Measurements from ENCODE around the gene DENND2C. TPM values are rescaled to one million over a fixed set of nuclear protein-coding genes. Genes with fewer than 3 reads are reported as not detected.
"Not testable (repeated sequence)": the region's sequence is repeated elsewhere in the genome, so short reads cannot be mapped to it uniquely, and the experiment has no call there.

The DENND2C gene
- total RNA-seq, 1 donor from 2014 or later: 0.73 TPM

DNA sequence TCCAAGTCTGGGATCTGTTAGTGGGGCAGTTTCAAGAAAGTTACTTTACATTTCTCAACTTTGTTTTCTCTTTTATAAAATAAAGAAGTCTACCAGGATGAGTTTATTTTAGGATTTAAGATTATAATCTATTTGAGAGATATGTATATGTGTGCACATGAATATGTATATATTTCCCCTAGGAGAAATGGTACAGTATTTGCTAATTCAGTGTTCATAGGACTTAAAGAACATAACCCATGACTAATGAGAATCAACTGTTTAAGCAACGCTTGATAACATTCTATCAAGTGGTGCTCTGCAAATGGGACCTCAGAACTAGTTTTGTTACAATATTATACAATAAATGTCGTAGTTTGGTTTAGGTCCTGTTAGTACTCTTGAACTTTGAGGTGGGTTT is 95.5 kb downstream of the DENND2C start:
- Histone ChIP-seq H3K27me3 (no peaks in the 10 kb centered on the region), H3K27ac (no peak overlapping the region), H3K9me3 (ENCODE audit: low read depth) (no peaks in the 10 kb centered on the region), H3K36me3 (peaks cover 36% of the 10 kb centered on the region), H3K79me2 (ENCODE audit: low read depth) (peaks cover 31% of the 10 kb centered on the region), H2AFZ (replicated peaks) (no peak overlapping the region), H4K20me1 (ENCODE audit: low read depth) (peaks cover 6% of the 10 kb centered on the region), H3K9ac (no peak overlapping the region), H3F3A (ENCODE audit: low read depth) (no peaks in the 10 kb centered on the region), H3K4me3 (no peak overlapping the region), H3K4me2 (no peak overlapping the region), H3K4me1 (no peaks in the 10 kb centered on the region)
- H3K36me3 Mint-ChIP-seq: peaks cover 22% of the 10 kb centered on the region
- no peaks in the 10 kb centered on the region for H3K9me3 Mint-ChIP-seq
- no peaks in the 10 kb centered on the region for H3K4me1 Mint-ChIP-seq
- no peaks in the 10 kb centered on the region for H3K27me3 Mint-ChIP-seq (ENCODE audit: insufficient read depth, low read depth)
- DNase-seq (ENCODE audit: low spot score): no peak
- H3K4me3 Mint-ChIP-seq: no peak overlapping the region
- H3K27ac Mint-ChIP-seq: no peak overlapping the region
- TF ChIP-seq EZH2 (IDR thresholded peaks at IDR 0.05) (no peak), EZH2phosphoT487 (IDR thresholded peaks at IDR 0.05) (no peak)
- TF ChIP-seq, protein P1, sequence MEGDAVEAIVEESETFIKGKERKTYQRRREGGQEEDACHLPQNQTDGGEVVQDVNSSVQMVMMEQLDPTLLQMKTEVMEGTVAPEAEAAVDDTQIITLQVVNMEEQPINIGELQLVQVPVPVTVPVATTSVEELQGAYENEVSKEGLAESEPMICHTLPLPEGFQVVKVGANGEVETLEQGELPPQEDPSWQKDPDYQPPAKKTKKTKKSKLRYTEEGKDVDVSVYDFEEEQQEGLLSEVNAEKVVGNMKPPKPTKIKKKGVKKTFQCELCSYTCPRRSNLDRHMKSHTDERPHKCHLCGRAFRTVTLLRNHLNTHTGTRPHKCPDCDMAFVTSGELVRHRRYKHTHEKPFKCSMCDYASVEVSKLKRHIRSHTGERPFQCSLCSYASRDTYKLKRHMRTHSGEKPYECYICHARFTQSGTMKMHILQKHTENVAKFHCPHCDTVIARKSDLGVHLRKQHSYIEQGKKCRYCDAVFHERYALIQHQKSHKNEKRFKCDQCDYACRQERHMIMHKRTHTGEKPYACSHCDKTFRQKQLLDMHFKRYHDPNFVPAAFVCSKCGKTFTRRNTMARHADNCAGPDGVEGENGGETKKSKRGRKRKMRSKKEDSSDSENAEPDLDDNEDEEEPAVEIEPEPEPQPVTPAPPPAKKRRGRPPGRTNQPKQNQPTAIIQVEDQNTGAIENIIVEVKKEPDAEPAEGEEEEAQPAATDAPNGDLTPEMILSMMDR (IDR thresholded peaks at IDR 0.05): no peak

DNA sequence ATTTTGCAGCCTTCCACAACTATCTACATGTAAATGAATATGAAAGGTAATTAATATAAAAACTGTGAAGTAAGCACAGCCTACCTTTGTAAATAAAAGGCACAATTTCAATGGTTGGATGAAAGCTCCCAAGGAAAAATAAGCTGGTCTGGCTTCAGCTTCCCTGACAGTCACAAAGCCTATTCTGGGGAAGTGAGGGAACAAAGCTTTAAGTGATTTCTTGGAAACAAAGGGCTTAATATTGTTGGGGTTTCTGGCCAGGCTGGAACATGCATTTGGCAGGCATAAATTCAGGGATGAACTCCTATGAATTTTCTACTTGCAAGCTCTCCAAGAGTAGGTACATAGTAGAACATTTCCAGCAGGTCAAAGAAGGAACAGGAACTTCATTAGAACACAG is 105.7 kb downstream of the DENND2C start:
- DNase-seq (ENCODE audit: low spot score): no peak
- no peak overlapping the region for H3K4me3 ChIP-seq
- no peak overlapping the region for H3K27ac Mint-ChIP-seq

DNA sequence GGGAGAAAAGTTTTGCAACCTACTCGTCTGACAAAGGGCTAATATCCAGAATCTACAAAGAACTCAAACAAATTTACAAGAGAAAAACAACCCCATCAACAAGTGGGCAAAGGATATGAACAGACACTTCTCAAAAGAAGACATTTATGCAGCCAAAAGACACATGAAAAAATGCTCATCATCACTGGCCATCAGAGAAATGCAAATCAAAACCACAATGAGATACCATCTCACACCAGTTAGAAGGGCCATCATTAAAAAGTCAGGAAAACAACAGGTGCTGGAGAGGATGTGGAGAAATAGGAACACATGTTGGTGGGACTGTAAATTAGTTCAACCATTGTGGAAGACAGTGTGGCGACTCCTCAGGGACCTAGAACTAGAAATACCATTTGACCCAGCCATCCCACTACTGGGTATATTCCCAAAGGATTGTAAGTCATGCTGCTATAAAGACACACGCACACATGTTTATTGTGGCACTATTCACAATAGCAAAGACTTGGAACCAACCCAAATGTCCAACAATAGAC is 106.8 kb downstream of the DENND2C start:
- not testable (repeated sequence) for H3K4me3 ChIP-seq; H3K4me1 Mint-ChIP-seq; H3K9me3 ChIP-seq (ENCODE audit: low read depth); H3K36me3 ChIP-seq; H3K79me2 ChIP-seq (ENCODE audit: low read depth); H3K9me3 Mint-ChIP-seq; H3K27ac Mint-ChIP-seq; H3K27ac ChIP-seq; H3K4me2 ChIP-seq; H3K4me1 ChIP-seq; DNase-seq (ENCODE audit: low spot score); H3K27me3 ChIP-seq; H3F3A ChIP-seq (ENCODE audit: low read depth); H2AFZ ChIP-seq (replicated peaks); H4K20me1 ChIP-seq (ENCODE audit: low read depth); H3K9ac ChIP-seq; H3K27me3 Mint-ChIP-seq (ENCODE audit: insufficient read depth, low read depth); H3K4me3 Mint-ChIP-seq
- H3K36me3 Mint-ChIP-seq: peaks cover 17% of the 10 kb centered on the region

More for the DNA sequence above, 105.7 kb downstream of the DENND2C start:
- TF ChIP-seq, protein P1 (IDR thresholded peaks at IDR 0.05): no peak
- TF ChIP-seq EZH2 (IDR thresholded peaks at IDR 0.05) (no peak), EZH2phosphoT487 (IDR thresholded peaks at IDR 0.05) (no peak)
- Histone ChIP-seq H3K79me2 (ENCODE audit: low read depth) (no peaks in the 10 kb centered on the region), H4K20me1 (ENCODE audit: low read depth) (no peaks in the 10 kb centered on the region), H3K9ac (no peak overlapping the region), H3K36me3 (peaks cover 13% of the 10 kb centered on the region), H3F3A (ENCODE audit: low read depth) (no peaks in the 10 kb centered on the region), H3K27ac (no peak overlapping the region), H3K4me1 (no peaks in the 10 kb centered on the region), H3K4me2 (no peak overlapping the region), H2AFZ (replicated peaks) (no peak overlapping the region), H3K9me3 (ENCODE audit: low read depth) (no peaks in the 10 kb centered on the region), H3K27me3 (no peaks in the 10 kb centered on the region)
- Mint-ChIP-seq H3K4me1 (no peaks in the 10 kb centered on the region), H3K4me3 (no peak overlapping the region), H3K27me3 (ENCODE audit: insufficient read depth, low read depth) (no peaks in the 10 kb centered on the region), H3K36me3 (peaks cover 20% of the 10 kb centered on the region), H3K9me3 (no peaks in the 10 kb centered on the region)

DNA sequence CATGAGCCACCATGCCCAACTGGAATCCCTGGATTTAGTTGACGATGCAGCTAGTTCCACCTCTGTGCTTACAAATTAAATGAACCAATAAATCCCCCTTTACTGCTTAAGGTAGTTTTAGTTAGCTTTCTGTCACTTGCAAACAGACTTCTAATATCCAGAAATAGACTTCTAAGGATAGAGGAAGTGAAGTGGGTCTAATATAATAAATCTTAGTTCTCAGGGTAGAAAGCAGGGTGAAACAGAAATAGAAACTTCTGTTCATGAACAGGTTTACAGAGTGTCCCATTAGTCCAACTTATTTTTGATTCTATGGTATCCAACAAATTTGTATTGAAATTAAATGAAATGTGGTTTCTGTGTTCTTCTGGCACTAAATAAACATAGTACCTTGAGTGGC is 108.5 kb downstream of the DENND2C start:
- H3K36me3 Mint-ChIP-seq: peaks cover 7% of the 10 kb centered on the region
- TF ChIP-seq EZH2 (IDR thresholded peaks at IDR 0.05): no peak
- TF ChIP-seq EZH2phosphoT487 (IDR thresholded peaks at IDR 0.05): no peak
- TF ChIP-seq, protein P1 (IDR thresholded peaks at IDR 0.05): no peak

More for the DNA sequence above, 108.5 kb downstream of the DENND2C start:
- no peaks in the 10 kb centered on the region for H3K9me3 Mint-ChIP-seq
- H3K27me3 Mint-ChIP-seq (ENCODE audit: insufficient read depth, low read depth): no peaks in the 10 kb centered on the region
- Histone ChIP-seq H2AFZ (replicated peaks) (no peak overlapping the region), H3K36me3 (no peaks in the 10 kb centered on the region), H4K20me1 (ENCODE audit: low read depth) (no peaks in the 10 kb centered on the region), H3K27me3 (no peaks in the 10 kb centered on the region), H3K4me2 (no peak overlapping the region), H3K9me3 (ENCODE audit: low read depth) (no peaks in the 10 kb centered on the region), H3K27ac (no peak overlapping the region), H3K79me2 (ENCODE audit: low read depth) (no peaks in the 10 kb centered on the region), H3F3A (ENCODE audit: low read depth) (no peaks in the 10 kb centered on the region), H3K9ac (no peak overlapping the region), H3K4me3 (no peak overlapping the region), H3K4me1 (no peaks in the 10 kb centered on the region)
- H3K4me3 Mint-ChIP-seq: no peak overlapping the region
- DNase-seq (ENCODE audit: low spot score): no peak
- H3K27ac Mint-ChIP-seq: no peak overlapping the region
- H3K4me1 Mint-ChIP-seq: no peaks in the 10 kb centered on the region

All from neural progenitor cell (in vitro differentiated cells).